Ovary (tissue), 3 donors: Measurements from ENCODE around the gene SLCO6A1.

Experiments
- POLR2A ChIP-seq: fragments of 450-650 bp; IDR thresholded peaks from one replicate; pipeline ENCODE4 v1.6.1; 2017; ENCODE audit warnings: antibody characterized with exemption, mild to moderate bottlenecking, moderate library complexity
- TF ChIP-seq, protein P1 (sequence below), 3 donors: fragments of 450-650 bp in 2 of 3; fragments of 200-600 bp in 1 of 3; IDR thresholded peaks; one replicate each; pipeline versions ENCODE4 v1.5.1 to v1.8.0; 2016 to 2022; ENCODE audit warnings: antibody characterized with exemption in 3 of 3, mild to moderate bottlenecking in 1 of 3
- donor health status: DM: no; HTN: no; CAD: no.

DNA sequence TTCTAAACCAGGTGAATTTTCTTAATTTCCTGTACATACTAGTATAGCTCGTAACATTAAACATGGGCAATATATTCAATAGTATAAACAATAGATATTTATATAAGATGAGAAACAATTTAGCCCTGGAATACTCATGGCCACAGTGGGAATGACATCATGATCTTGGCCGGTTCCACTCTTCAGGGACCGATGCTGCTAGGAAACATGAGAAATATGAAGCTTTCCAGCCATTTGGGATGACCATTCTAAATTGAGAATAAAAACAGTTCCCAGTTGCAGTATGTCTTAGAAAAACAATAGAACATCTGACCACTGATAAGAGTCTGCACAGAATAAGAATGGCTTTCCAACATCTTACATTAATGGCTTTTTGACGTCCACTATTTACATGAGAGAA lies 33.3 kb upstream of the SLCO6A1 start:
- TF ChIP-seq POLR2A = no peak
- TF ChIP-seq, protein P1, sequence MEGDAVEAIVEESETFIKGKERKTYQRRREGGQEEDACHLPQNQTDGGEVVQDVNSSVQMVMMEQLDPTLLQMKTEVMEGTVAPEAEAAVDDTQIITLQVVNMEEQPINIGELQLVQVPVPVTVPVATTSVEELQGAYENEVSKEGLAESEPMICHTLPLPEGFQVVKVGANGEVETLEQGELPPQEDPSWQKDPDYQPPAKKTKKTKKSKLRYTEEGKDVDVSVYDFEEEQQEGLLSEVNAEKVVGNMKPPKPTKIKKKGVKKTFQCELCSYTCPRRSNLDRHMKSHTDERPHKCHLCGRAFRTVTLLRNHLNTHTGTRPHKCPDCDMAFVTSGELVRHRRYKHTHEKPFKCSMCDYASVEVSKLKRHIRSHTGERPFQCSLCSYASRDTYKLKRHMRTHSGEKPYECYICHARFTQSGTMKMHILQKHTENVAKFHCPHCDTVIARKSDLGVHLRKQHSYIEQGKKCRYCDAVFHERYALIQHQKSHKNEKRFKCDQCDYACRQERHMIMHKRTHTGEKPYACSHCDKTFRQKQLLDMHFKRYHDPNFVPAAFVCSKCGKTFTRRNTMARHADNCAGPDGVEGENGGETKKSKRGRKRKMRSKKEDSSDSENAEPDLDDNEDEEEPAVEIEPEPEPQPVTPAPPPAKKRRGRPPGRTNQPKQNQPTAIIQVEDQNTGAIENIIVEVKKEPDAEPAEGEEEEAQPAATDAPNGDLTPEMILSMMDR (IDR thresholded peaks at IDR 0.05) = no peak
